Skin of body (tissue), 2 donors: Measurements from ENCODE around the gene RPL36A. TPM values are rescaled to one million over a fixed set of nuclear protein-coding genes. Genes with fewer than 3 reads are reported as not detected.

Experiments
- DNase-seq: peaks from one replicate; lab custom pipeline; 2025; lab: John Stamatoyannopoulos, UW
- total RNA-seq: library from RNA; depleted of rRNA; stranded (reverse); fragments of >200 nt; gene quantifications from one replicate; pipeline ENCODE4 v1.2.3, GENCODE V29; 2014

The RPL36A gene
- total RNA-seq, 1 donor from 2014 or later, result 432 TPM

- no peak for DNase-seq
Observed at GRCh38 chrX:101393530-101394305, 2.9 kb downstream of the RPL36A start.

- DNase-seq, result no peak
Observed at GRCh38 chrX:101394372-101394771, 3.6 kb downstream of the RPL36A start.

GRCh38 chrX:101395789-101396188 is 5.0 kb downstream of the RPL36A start:
- DNase-seq, result no peak

- DNase-seq, result no peak
Observed at GRCh38 chrX:101397779-101398178, 7.0 kb downstream of the RPL36A start.

GRCh38 chrX:101398694-101399093 is 7.9 kb downstream of the RPL36A start:
- no peak for DNase-seq

GRCh38 chrX:101399825-101400224 is 9.0 kb downstream of the RPL36A start:
- no peak for DNase-seq

- DNase-seq, result no peak
Observed at GRCh38 chrX:101407167-101407747, 16.4 kb downstream of the RPL36A start.

- DNase-seq, result peak; percentile 97
Observed at GRCh38 chrX:101407748-101408531, 17.1 kb downstream of the RPL36A start, which contains the start of the genes GLA and HNRNPH2. TSS of gene GLA (minus strand) at chrX:101407925. CDS start at chrX:101407903, 22 bp downstream. TSS of gene HNRNPH2 (plus strand) at chrX:101408222. CDS start at chrX:101411989, 3,767 bp downstream.

- DNase-seq, result no peak
Observed at GRCh38 chrX:101408532-101408841, 17.7 kb downstream of the RPL36A start.

GRCh38 chrX:101409043-101409442 is 18.2 kb downstream of the RPL36A start:
- no peak for DNase-seq

- no peak for DNase-seq
Observed at GRCh38 chrX:101410461-101410860, 19.6 kb downstream of the RPL36A start.

- no peak for DNase-seq
Observed at GRCh38 chrX:101411984-101412383, 21.2 kb downstream of the RPL36A start.

GRCh38 chrX:101415180-101416145 is 24.7 kb downstream of the RPL36A start:
- DNase-seq, result peak; percentile 46

- DNase-seq, result no peak
Observed at GRCh38 chrX:101416691-101417090, 25.9 kb downstream of the RPL36A start.

GRCh38 chrX:101417190-101417589 is 26.4 kb downstream of the RPL36A start:
- DNase-seq, result no peak

- DNase-seq, result no peak
Observed at GRCh38 chrX:101417981-101418841, 27.4 kb downstream of the RPL36A start.

- DNase-seq, result no peak
Observed at GRCh38 chrX:101419489-101419888, 28.7 kb downstream of the RPL36A start.

GRCh38 chrX:101427954-101428353 is 37.1 kb downstream of the RPL36A start:
- no peak for DNase-seq

- no peak for DNase-seq
Observed at GRCh38 chrX:101429934-101430333, 39.1 kb downstream of the RPL36A start.

GRCh38 chrX:101430457-101431078 is 39.8 kb downstream of the RPL36A start:
- DNase-seq, result no peak
